K562 (cell line): Measurements from ENCODE around the gene RALB. TPM values are rescaled to one million over a fixed set of nuclear protein-coding genes. Genes with fewer than 3 reads are reported as not detected.

Source experiments
- ATAC-seq: fragments of 200-7000 bp; cut with Tn5 transposase; 3 replicates; pipeline ENCODE4 v1.9.1; 2020; ENCODE audit warnings: moderate library complexity
- BruUV-seq: library from RNA; stranded (reverse); fragments of 400-500 nt; replicated peaks from 2 replicates; lab custom pipeline; 2021; lab: Mats Ljungman, UMichigan
- CTCF ChIA-PET: fragments of 300-600 bp; formaldehyde crosslinking; extraction: SDS; loops from one replicate; lab custom pipeline; 2021; ENCODE audit warnings: low intra/inter-chr PET ratio; lab: Yijun Ruan, JAX
- POLR2A ChIA-PET: fragments of 300-600, 350-650 bp; sonication (Branson Sonifier 250); formaldehyde crosslinking; extraction: SDS; loops from one replicate; lab custom pipeline; 2021; ENCODE audit warnings: antibody characterized with exemption, inconsistent platforms; lab: Yijun Ruan, JAX
- DNase-seq, 4 experiments: peaks; one replicate each; pipeline versions ENCODE4 v3.0.0 to v3.0.0-alpha.2; 2011 to 2018; ENCODE audit warnings: low spot score in 3 of 4, mixed read lengths in 3 of 4; ENCODE audit errors: extremely low read depth in 1 of 4
- FAIRE-seq: peaks from 2 replicates; lab custom pipeline; 2011; peaks lifted over from hg19 to GRCh38; lab: Jason Lieb, UNC
- H2AFZ ChIP-seq: 2 replicates; pipeline ENCODE4 v1.6.0; 2011; ENCODE audit warnings: low read depth, low read length, control low read depth, inconsistent platforms
- H3K27ac ChIP-seq: fragments of 200-600 bp; 3 replicates; pipeline ENCODE4 v1.8.0; 2011; ENCODE audit warnings: low read depth, mild to moderate bottlenecking, control low read depth, inconsistent platforms, low read length, moderate library complexity, mixed read lengths; ENCODE audit errors: extremely low read depth
- H3K27me3 ChIP-seq, 2 experiments: fragments of 300-600 bp in 1 of 2; 2 replicates in 1 of 2; 3 replicates in 1 of 2; pipeline versions ENCODE4 v1.6.0 to v1.8.0; 2011; ENCODE audit warnings: inconsistent platforms in 2 of 2, low read length in 2 of 2, mild to moderate bottlenecking in 1 of 2, mixed read lengths in 1 of 2, moderate library complexity in 1 of 2; ENCODE audit not compliant: control insufficient read depth in 2 of 2, insufficient read depth in 2 of 2
- H3K36me3 ChIP-seq: fragments of 300-600 bp; 3 replicates; pipeline ENCODE4 v1.8.0; 2011; ENCODE audit warnings: mild to moderate bottlenecking, low read length, inconsistent platforms; ENCODE audit not compliant: control insufficient read depth, insufficient read depth
- H3K4me1 ChIP-seq, 2 experiments: fragments of 200-600 bp in 1 of 2; replicated peaks in 1 of 2; 2 replicates in 1 of 2; 3 replicates in 1 of 2; pipeline versions ENCODE4 v1.5.1 to v1.8.0; 2011; ENCODE audit warnings: inconsistent platforms in 2 of 2, low read length in 2 of 2, mild to moderate bottlenecking in 1 of 2, mixed read lengths in 1 of 2, moderate library complexity in 1 of 2; ENCODE audit not compliant: control insufficient read depth in 2 of 2, insufficient read depth in 2 of 2
- H3K4me2 ChIP-seq: 2 replicates; pipeline ENCODE4 v1.6.1; 2011; ENCODE audit warnings: low read length, control low read depth, inconsistent platforms, mixed read lengths; ENCODE audit not compliant: insufficient read depth
- H3K4me3 ChIP-seq: fragments of 200-600 bp; sonication (generic), shearing (Covaris generic); 2 replicates; pipeline ENCODE4 v1.5.1; 2016; ENCODE audit warnings: control low read depth, inconsistent platforms
- H3K79me2 ChIP-seq: fragments of 200-600 bp; 3 replicates; pipeline ENCODE4 v1.8.0; 2011; ENCODE audit warnings: low read length, inconsistent platforms; ENCODE audit not compliant: control insufficient read depth, insufficient read depth
- H3K9ac ChIP-seq, 2 experiments: 2 replicates each; pipeline versions ENCODE4 v1.6.0 to v1.6.1; 2011; ENCODE audit warnings: low read depth in 2 of 2, low read length in 2 of 2, control low read depth in 1 of 2, inconsistent platforms in 1 of 2, mild to moderate bottlenecking in 1 of 2, mixed read lengths in 1 of 2; ENCODE audit not compliant: insufficient read depth in 1 of 2
- H3K9me1 ChIP-seq: one replicate; pipeline ENCODE4 v1.6.0; 2011; ENCODE audit warnings: inconsistent platforms, mild to moderate bottlenecking, low read length, moderate library complexity; ENCODE audit not compliant: control insufficient read depth, insufficient read depth
- H3K9me3 ChIP-seq: replicated peaks from 2 replicates; pipeline ENCODE4 v1.5.1; 2011; ENCODE audit warnings: low read depth, low read length, inconsistent platforms; ENCODE audit not compliant: control insufficient read depth, insufficient read depth
- H4K20me1 ChIP-seq: replicated peaks from 2 replicates; pipeline ENCODE4 v1.6.1; 2011; ENCODE audit warnings: low read length, inconsistent platforms, mixed read lengths; ENCODE audit not compliant: control insufficient read depth, insufficient read depth
- CEBPB ChIP-seq: fragments of 450-650 bp; IDR thresholded peaks from 2 replicates; pipeline ENCODE4 v1.6.1; 2016; ENCODE audit warnings: missing genetic modification characterization, missing compliant biosample characterization
- CEBPG ChIP-seq, 3 experiments: fragments of 200-800 bp in 1 of 3; sonication (Bioruptor generic) in 1 of 3; sonication (generic) in 1 of 3; formaldehyde crosslinking in 1 of 3; IDR thresholded peaks in 2 of 3; conservative IDR thresholded peaks in 1 of 3; 2 replicates each; pipeline versions ENCODE4 v1.6.1 to v1.8.0; 2016 to 2022; ENCODE audit warnings: missing compliant biosample characterization in 2 of 3, missing genetic modification characterization in 2 of 3, mild to moderate bottlenecking in 1 of 3, missing genetic modification reagents in 1 of 3
- RBM14 ChIP-seq: fragments of 200-400 bp; formaldehyde crosslinking; IDR thresholded peaks from 2 replicates; pipeline ENCODE4 v1.6.1; 2018; ENCODE audit warnings: low read depth, mild to moderate bottlenecking, low read length, moderate library complexity, borderline replicate concordance; ENCODE audit not compliant: insufficient read depth
- WGBS: fragments of 100-300 bp; shearing (Covaris generic); methylation state at CpG from one replicate; pipeline ENCODE4 v1.1.6; 2016; ENCODE audit warnings: low coverage, mixed read lengths; ENCODE audit not compliant: insufficient coverage; ENCODE audit errors: missing lambda C conversion rate; 5-methylcytosine and 5-hydroxymethylcytosine counted together
- in situ Hi-C: fragments of 300-500 bp; cut with MboI; formaldehyde crosslinking; loops from 4 replicates; pipeline ENCODE4 v1.15.0; 2018; ENCODE audit warnings: inconsistent platforms, mixed read lengths
- intact Hi-C: fragments of 100-400 bp; cut with micrococcal nuclease; formaldehyde crosslinking; loops from 2 replicates; pipeline ENCODE4 v1.14.2; 2022
- polyA plus RNA-seq, 8 experiments: library from polyadenylated mRNA; depleted of rRNA in 4 of 8; stranded (reverse) in 5 of 8; unstranded in 3 of 8; fragments of >200 nt; fragmentation: Nextera tagmentation in 2 of 8; fragmentation: Illumina TruSeq in 1 of 8; extraction: Ambion mirVana in 2 of 8; extraction: Trizol in 1 of 8; gene quantifications; 2 replicates each; pipeline versions ENCODE4 v1.2.1 to v1.2.3, GENCODE V29; 2011 to 2014; ENCODE audit warnings: inconsistent platforms in 1 of 8, missing spikeins in 1 of 8
- total RNA-seq, 7 experiments: library from RNA; depleted of rRNA in 6 of 7; stranded (reverse); fragments of >200 nt in 6 of 7; fragmentation: Illumina TruSeq in 2 of 7; extraction: Trizol in 2 of 7; gene quantifications; 2 replicates each; pipeline versions ENCODE4 v1.2.1 to v1.2.3, GENCODE V29; 2011 to 2021; ENCODE audit warnings: low replicate concordance in 1 of 7
- TF ChIP-seq, protein P1 (sequence below), 2 experiments: fragments of 150-350 bp in 1 of 2; IDR thresholded peaks; 2 replicates each; pipeline ENCODE4 v1.6.1; 2012 to 2016; ENCODE audit warnings: low read depth in 2 of 2, low read length in 2 of 2, mild to moderate bottlenecking in 1 of 2, moderate library complexity in 1 of 2
- TF ChIP-seq, protein P2 (sequence below): fragments of 450-650 bp; formaldehyde crosslinking; IDR thresholded peaks from 2 replicates; pipeline ENCODE4 v1.4.0; 2020; ENCODE audit warnings: mild to moderate bottlenecking, mixed read lengths

Gene RALB
- total and polyA plus RNA-seq, 9 of the 15 experiments (the other 6 are each of a cell fraction or from before 2014, with no cell fraction given): 14.8 to 65.6 (median 38.4) TPM

DNA sequence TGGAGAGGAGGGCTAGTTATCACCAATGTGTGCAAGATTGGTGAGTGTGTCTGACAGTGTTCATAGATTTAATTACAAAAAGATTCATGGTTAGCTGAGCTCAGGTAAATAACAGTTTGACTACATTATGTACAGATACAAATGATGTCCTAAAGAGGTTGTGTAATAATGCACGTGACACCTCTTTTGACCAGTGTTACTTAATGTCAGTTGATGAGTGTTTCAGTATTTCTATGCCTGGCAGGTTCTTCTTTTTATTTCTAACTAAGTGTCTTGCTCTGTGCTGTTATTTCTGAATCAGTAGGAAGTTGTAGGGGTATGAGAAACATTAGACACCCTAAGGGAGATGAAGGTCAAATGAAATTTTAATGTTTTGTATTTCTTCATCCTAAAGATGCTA, 85.4 kb downstream of the RALB start:
- TF ChIP-seq, protein P1, sequence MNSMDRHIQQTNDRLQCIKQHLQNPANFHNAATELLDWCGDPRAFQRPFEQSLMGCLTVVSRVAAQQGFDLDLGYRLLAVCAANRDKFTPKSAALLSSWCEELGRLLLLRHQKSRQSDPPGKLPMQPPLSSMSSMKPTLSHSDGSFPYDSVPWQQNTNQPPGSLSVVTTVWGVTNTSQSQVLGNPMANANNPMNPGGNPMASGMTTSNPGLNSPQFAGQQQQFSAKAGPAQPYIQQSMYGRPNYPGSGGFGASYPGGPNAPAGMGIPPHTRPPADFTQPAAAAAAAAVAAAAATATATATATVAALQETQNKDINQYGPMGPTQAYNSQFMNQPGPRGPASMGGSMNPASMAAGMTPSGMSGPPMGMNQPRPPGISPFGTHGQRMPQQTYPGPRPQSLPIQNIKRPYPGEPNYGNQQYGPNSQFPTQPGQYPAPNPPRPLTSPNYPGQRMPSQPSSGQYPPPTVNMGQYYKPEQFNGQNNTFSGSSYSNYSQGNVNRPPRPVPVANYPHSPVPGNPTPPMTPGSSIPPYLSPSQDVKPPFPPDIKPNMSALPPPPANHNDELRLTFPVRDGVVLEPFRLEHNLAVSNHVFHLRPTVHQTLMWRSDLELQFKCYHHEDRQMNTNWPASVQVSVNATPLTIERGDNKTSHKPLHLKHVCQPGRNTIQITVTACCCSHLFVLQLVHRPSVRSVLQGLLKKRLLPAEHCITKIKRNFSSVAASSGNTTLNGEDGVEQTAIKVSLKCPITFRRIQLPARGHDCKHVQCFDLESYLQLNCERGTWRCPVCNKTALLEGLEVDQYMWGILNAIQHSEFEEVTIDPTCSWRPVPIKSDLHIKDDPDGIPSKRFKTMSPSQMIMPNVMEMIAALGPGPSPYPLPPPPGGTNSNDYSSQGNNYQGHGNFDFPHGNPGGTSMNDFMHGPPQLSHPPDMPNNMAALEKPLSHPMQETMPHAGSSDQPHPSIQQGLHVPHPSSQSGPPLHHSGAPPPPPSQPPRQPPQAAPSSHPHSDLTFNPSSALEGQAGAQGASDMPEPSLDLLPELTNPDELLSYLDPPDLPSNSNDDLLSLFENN (IDR thresholded peaks at IDR 0.05; ENCODE audit: low read depth in 2 of 2, low read length in 2 of 2): no peak
- 0 out of 2 replicates have a peak, but pooled peaks have one; percentile 51 for TF ChIP-seq CEBPB (tag)
- TF ChIP-seq CEBPG (CRISPR knock-in tag; IDR thresholded peaks at IDR 0.05): no peak
- TF ChIP-seq CEBPG (tag; conservative IDR thresholded peaks at IDR 0.05 in 1 of 2, IDR thresholded peaks at IDR 0.05 in 1 of 2): 0 out of 4 replicates have a peak, but pooled peaks have one; percentile 23 to 34
- TF ChIP-seq, protein P2, sequence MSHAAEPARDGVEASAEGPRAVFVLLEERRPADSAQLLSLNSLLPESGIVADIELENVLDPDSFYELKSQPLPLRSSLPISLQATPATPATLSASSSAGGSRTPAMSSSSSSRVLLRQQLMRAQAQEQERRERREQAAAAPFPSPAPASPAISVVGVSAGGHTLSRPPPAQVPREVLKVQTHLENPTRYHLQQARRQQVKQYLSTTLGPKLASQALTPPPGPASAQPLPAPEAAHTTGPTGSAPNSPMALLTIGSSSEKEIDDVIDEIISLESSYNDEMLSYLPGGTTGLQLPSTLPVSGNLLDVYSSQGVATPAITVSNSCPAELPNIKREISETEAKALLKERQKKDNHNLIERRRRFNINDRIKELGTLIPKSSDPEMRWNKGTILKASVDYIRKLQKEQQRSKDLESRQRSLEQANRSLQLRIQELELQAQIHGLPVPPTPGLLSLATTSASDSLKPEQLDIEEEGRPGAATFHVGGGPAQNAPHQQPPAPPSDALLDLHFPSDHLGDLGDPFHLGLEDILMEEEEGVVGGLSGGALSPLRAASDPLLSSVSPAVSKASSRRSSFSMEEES (CRISPR knock-in tag): peak; percentile 47
- no peak for TF ChIP-seq RBM14
- H3K4me1 ChIP-seq: peaks cover 0 to under 1% of the 10 kb centered on the region in 2 experiments; a peak in 1 of 5 replicates
- ATAC-seq: no peak
- no peak overlapping the region for H3K27ac ChIP-seq
- BruUV-seq: no TSS peak
- WGBS: 0% methylated on average over 1 of the region's 1 CpG
- ChIA-PET POLR2A (no interaction called here), CTCF (no interaction called here)
- intact Hi-C loops (no loop called here), in situ Hi-C loops (no loop called here)
- no peaks in the 10 kb centered on the region for H3K36me3 ChIP-seq
- H3K27me3 ChIP-seq: peaks cover 19 to 52% of the 10 kb centered on the region in 2 experiments; a peak in 4 of 5 replicates
- no peak overlapping the region for H3K4me2 ChIP-seq
- peaks cover 10% of the 10 kb centered on the region for H4K20me1 ChIP-seq
- H2AFZ ChIP-seq: no peak overlapping the region
- no peaks in the 10 kb centered on the region for H3K79me2 ChIP-seq
- FAIRE-seq: no peak
- no peaks in the 10 kb centered on the region for H3K9me3 ChIP-seq
- DNase-seq: no peak
- no peak overlapping the region for H3K9ac ChIP-seq
- no peak overlapping the region for H3K4me3 ChIP-seq
- H3K9me1 ChIP-seq: no peaks in the 10 kb centered on the region
